VCaP (cell line): Measurements from ENCODE around the gene ATPAF1.

Experiments
- H3K27ac ChIP-seq: fragments of 450-650 bp; 2 replicates; pipeline ENCODE4 v1.5.1; 2017
- TF ChIP-seq, protein P1 (sequence below): fragments of 450-650 bp; conservative IDR thresholded peaks from 2 replicates; pipeline ENCODE4 v1.5.1; 2017; ENCODE audit warnings: mild to moderate bottlenecking, moderate library complexity

ATPAF1 gene

DNA sequence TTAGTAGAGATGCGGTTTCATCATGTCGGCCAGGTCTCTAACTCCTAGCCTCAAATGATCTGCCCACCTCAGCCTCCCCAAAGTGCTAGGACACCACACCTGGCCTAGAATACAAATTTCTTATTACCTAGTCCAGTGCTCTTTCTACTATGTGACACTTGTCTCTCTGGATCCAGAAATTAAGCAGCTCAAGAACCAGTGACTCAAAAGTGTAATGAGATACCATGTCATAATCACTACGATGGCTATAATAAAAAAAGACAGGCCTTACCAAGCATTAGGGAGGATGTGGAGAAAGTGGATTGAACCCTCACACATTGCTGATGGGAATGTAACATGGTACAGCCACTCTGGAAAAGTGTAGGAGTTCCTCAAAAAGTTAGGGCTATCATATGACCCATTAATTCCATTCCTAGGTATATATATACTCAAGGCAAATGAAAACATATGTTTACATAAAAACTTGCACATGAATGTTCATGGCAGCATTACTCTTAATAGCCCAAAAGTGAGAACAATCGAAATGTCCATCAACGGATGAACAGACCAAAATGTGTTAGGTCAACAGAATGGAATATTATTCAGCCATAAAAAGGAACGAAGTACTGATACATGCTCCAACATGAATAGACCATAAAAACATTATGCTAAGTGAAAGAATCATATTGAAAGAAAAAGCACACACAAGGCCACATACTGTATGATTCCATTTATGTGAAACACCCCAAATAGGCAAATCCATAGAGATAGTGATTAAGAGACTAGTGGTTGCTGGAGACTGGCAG lies 11.8 kb upstream of the ATPAF1 start:
- TF ChIP-seq, protein P1, sequence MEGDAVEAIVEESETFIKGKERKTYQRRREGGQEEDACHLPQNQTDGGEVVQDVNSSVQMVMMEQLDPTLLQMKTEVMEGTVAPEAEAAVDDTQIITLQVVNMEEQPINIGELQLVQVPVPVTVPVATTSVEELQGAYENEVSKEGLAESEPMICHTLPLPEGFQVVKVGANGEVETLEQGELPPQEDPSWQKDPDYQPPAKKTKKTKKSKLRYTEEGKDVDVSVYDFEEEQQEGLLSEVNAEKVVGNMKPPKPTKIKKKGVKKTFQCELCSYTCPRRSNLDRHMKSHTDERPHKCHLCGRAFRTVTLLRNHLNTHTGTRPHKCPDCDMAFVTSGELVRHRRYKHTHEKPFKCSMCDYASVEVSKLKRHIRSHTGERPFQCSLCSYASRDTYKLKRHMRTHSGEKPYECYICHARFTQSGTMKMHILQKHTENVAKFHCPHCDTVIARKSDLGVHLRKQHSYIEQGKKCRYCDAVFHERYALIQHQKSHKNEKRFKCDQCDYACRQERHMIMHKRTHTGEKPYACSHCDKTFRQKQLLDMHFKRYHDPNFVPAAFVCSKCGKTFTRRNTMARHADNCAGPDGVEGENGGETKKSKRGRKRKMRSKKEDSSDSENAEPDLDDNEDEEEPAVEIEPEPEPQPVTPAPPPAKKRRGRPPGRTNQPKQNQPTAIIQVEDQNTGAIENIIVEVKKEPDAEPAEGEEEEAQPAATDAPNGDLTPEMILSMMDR = no peak
- no peak overlapping the region for H3K27ac ChIP-seq

DNA sequence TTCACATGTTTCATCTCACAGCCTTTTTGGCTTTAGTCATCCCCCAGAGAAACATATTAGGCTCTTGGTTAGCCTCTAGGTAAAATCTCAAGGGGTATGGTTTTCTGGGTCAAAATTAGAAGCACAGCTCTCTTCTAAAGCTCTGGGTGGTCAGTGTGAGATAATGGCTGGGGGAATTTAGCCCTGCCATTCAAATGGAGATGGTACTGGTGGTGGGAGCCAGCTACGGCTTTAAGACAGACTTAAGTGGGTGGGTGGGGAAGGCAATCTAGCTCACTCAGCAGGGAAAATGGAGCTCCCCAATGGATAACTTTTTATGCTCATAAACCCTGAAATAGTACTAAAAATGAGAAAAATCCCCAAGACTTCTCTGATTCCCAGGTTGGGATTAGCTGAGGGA lies 9.2 kb upstream of the ATPAF1 start:
- no peak overlapping the region for H3K27ac ChIP-seq
- TF ChIP-seq, protein P1 = no peak

DNA sequence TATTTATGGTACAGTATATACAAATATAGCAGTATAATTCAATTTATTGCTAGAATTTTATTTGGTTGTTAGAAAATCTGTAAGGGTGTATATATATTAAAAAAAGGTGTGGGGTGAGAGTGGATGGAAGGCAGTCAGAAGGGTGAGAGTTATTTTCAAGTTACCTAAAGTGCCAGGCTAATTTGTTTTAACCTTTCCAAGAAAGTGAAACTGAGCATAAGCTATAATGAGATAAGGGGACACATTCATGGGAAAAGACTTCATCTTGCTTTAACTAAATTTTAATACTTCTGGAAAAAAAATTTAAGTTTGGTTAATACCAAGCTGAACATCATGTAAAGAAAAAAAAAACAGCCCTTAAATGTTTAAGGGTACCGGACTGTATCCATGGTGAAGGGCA lies 8.4 kb upstream of the ATPAF1 start:
- no peak overlapping the region for H3K27ac ChIP-seq
- TF ChIP-seq, protein P1 = no peak

DNA sequence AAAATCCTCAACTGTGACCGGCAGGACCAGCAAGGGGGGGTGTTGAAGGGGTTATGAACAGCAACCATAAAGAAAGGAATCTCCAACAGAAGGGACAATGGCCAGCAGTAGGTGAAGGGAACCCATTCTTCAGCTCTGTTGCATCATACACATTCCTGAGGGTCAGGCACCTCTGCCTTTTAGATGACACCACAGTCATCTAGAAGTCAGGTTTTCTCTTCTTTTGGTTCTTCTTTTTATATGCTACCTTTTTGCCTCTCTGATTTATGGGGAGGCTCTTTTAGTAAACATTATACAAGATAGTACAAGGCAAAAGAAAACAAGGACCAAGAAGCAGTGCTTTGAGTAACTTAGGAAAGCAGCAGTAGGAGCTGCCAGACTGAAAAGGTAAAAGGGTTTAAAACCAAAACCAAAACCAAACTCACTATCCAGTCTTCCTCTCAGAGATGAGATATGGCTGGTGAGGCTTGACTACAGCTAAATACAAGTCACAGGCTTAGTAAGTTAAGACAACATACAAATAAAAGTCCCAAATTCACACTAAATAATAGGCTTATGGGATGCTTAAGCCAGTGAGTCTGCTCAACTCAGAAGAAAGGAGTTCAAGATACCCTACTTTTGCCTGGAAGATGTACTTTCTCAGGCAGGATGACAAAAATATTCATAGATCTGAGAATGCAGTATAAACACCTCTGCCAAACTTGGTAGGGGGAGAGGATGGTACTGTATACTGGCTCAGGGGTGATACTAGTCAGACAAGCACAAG lies 7.6 kb upstream of the ATPAF1 start:
- no peak overlapping the region for H3K27ac ChIP-seq
- TF ChIP-seq, protein P1 = no peak

DNA sequence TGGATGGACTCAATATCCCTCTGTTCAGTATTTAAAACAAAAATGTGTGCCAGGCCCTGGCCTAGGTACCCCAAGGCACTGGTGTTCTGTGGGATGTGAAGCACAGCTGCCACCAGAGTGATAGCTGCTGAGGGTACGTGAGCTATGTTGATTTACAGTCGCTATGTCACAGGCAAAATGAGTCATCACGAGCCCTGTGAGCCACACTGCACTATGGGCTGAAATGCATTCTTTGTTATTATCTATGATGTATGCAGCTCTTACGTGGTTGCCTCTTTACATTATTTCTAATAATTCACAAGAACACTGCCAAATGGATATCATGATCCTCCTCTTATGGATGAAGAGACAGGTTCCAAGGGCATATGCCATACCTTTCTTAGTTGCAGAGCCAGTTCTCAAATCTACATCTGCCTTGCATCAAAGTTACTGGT lies 5.6 kb upstream of the ATPAF1 start:
- no peak overlapping the region for H3K27ac ChIP-seq
- TF ChIP-seq, protein P1 = no peak

DNA sequence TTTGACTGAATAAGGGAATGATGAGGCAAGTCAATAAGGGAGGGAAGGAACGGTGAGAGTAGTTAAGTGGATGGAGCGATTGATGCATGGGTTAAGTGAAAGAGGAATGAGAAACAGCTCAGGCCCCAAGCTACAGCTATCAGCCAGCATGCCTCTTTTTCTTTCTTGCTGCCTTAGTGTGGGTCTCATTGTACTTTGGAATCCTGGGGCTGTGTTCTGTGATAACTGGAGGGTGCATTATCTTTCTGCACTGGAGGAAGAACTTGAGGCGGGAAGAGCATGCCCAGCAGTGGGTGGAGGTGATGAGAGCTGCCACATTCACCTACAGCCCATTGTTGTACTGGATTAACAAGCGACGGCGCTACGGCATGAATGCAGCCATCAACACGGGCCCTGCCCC lies 4.5 kb upstream of the ATPAF1 start:
- TF ChIP-seq, protein P1 = no peak
- no peak overlapping the region for H3K27ac ChIP-seq

DNA sequence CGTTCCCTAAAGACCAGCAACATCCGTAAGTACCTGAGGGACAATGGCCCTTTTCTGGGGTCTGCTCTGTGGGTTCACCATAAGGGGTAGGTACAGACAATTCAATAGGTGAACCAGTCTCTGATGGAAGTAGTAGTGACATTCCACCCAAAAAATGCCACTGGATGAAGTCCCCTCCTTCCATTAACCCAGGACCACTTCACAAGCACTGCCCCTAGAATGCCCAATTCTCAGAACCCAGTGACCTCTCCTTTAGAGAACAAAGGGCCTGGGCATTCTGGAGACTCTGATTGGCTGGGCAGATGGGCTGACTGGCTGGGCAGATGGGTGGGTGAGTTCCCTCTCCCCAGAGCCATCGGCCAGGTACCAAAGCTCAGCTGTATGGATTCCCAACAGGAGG lies 3.4 kb upstream of the ATPAF1 start, which contains the start of gene TEX38:
Gene TEX38 (plus strand): TSS at position 301 of the 400 bp plus-strand sequence. CDS start 81 bp downstream, at position 382.
- TF ChIP-seq, protein P1 = no peak

More for the DNA sequence above, 3.4 kb upstream of the ATPAF1 start, which contains the start of gene TEX38:
- no peak within 1 kb of the TSS for H3K27ac ChIP-seq
